ENCODE measurements around the gene FOXO4. TPM values are rescaled to one million over a fixed set of nuclear protein-coding genes. Genes with fewer than 3 reads are reported as not detected.
"Not testable (repeated sequence)": the region's sequence is repeated elsewhere in the genome, so short reads cannot be mapped to it uniquely, and the experiment has no call there.

The FOXO4 gene, protein sequence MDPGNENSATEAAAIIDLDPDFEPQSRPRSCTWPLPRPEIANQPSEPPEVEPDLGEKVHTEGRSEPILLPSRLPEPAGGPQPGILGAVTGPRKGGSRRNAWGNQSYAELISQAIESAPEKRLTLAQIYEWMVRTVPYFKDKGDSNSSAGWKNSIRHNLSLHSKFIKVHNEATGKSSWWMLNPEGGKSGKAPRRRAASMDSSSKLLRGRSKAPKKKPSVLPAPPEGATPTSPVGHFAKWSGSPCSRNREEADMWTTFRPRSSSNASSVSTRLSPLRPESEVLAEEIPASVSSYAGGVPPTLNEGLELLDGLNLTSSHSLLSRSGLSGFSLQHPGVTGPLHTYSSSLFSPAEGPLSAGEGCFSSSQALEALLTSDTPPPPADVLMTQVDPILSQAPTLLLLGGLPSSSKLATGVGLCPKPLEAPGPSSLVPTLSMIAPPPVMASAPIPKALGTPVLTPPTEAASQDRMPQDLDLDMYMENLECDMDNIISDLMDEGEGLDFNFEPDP
- polyA plus RNA-seq (2013), result 39.3 and 43.9 TPM in 2 replicates

DNA sequence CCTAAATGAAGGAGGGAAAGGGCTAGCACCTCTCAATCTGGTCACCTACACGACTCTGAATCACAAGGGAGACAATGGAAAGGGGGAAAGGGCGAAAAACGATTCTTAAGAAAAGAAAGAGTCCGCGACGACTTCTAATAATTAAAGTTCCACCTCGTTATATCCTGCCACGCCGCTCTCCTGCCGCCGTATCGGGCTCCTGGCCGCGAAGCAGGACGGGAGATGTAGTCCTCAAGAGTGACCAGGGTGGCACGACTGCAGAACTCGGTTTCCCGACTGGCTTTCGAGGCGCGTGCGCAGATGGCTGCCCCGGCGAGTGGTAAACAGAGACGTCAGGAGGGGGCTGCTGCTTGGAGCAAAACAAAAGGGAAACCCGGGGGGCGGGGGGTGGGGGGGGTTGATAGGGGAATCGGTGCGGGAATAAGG, at the start of gene FOXO4:
TSS of gene FOXO4 (plus strand) at position 297 of the 426 bp plus-strand sequence. CDS start 678 bp downstream, outside the sequence.
- Histone ChIP-seq H3K79me2 (ENCODE audit: control insufficient read depth, insufficient read depth, low read length, poor library complexity) (no peaks in the 10 kb centered on the region), H3K4me3 (ENCODE audit: low read depth, low read length) (peak within 1 kb of the TSS; percentile 68), H3K9ac (ENCODE audit: low read length) (peak within 1 kb of the TSS; percentile 43), H2AK5ac (ENCODE audit: low read length) (no peak within 1 kb of the TSS), H4K91ac (ENCODE audit: low read depth, low read length) (peak within 1 kb of the TSS; percentile 52), H2AFZ (ENCODE audit: insufficient read depth, low read length, poor library complexity) (peak within 1 kb of the TSS; percentile 63), H3K4ac (ENCODE audit: low read depth, low read length) (peak within 1 kb of the TSS; percentile 80), H3K27me3 (ENCODE audit: insufficient read depth, low read length) (no peaks in the 10 kb centered on the region), H3K9me3 (ENCODE audit: insufficient read depth, low read depth, low read length) (no peaks in the 10 kb centered on the region), H3K79me1 (ENCODE audit: low read length) (peaks cover 6% of the 10 kb centered on the region), H3K18ac (ENCODE audit: low read length) (peak within 1 kb of the TSS; percentile 35), H3K14ac (ENCODE audit: low read length) (peak within 1 kb of the TSS; percentile 29), H4K8ac (ENCODE audit: low read depth, low read length) (peak within 1 kb of the TSS; percentile 43), H2BK5ac (ENCODE audit: low read depth, low read length, poor library complexity) (no peak within 1 kb of the TSS), H2BK120ac (ENCODE audit: insufficient read depth, low read length, poor library complexity) (peak within 1 kb of the TSS; percentile 27), H3K27ac (ENCODE audit: low read depth, low read length) (no peak within 1 kb of the TSS), H3K4me1 (ENCODE audit: control insufficient read depth in 1 of 2, insufficient read depth in 2 of 2, low read length in 2 of 2) (peaks cover 0 to 3% of the 10 kb centered on the region in 2 experiments), H3K4me2 (ENCODE audit: low read length) (peak within 1 kb of the TSS; percentile 90), H4K12ac (ENCODE audit: low read depth, low read length) (no peak within 1 kb of the TSS), H3K23ac (ENCODE audit: low read length) (no peak within 1 kb of the TSS), H2BK12ac (ENCODE audit: low read length) (no peak within 1 kb of the TSS), H3K36me3 (ENCODE audit: control insufficient read depth in 1 of 2, insufficient read depth in 2 of 2, low read length in 2 of 2) (peaks cover 0 to under 1% of the 10 kb centered on the region in 2 experiments)
- no CpG with 5 or more reads among the region's 29 CpGs for WGBS (ENCODE audit: extremely low coverage, insufficient coverage, insufficient read length)
- DNase-seq, result peak; percentile 76 to 80

DNA sequence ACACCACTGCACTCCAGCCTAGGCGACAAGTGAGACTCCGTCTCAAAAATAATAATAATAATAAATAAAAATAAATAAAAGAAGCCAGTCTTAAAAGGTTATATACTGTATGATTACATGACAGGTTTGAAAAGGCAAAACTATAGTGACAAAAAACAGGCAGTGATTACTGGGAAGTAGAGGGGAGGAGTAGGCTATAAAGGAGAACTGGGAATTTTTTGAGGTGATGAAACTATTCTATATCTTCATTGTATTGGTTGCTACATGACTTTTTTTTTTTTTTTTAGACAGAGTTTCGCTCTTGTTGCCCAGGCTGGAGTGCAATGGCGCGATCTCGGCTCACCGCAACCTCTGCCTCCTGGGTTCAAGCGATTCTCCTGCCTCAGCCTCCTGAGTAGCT, 47.8 kb upstream of the FOXO4 start:
- not testable (repeated sequence) for DNase-seq; H4K12ac ChIP-seq (ENCODE audit: low read depth, low read length); H3K4me2 ChIP-seq (ENCODE audit: low read length); H2BK12ac ChIP-seq (ENCODE audit: low read length); H3K9me3 ChIP-seq (ENCODE audit: insufficient read depth, low read depth, low read length); H3K4me1 ChIP-seq (ENCODE audit: control insufficient read depth in 1 of 2, insufficient read depth in 2 of 2, low read length in 2 of 2); H2AK5ac ChIP-seq (ENCODE audit: low read length); H3K4ac ChIP-seq (ENCODE audit: low read depth, low read length); H3K36me3 ChIP-seq (ENCODE audit: control insufficient read depth in 1 of 2, insufficient read depth in 2 of 2, low read length in 2 of 2); H2AFZ ChIP-seq (ENCODE audit: insufficient read depth, low read length, poor library complexity); H3K23ac ChIP-seq (ENCODE audit: low read length); H4K91ac ChIP-seq (ENCODE audit: low read depth, low read length); H2BK120ac ChIP-seq (ENCODE audit: insufficient read depth, low read length, poor library complexity); H2BK5ac ChIP-seq (ENCODE audit: low read depth, low read length, poor library complexity); H3K9ac ChIP-seq (ENCODE audit: low read length); H3K4me3 ChIP-seq (ENCODE audit: low read depth, low read length); H3K14ac ChIP-seq (ENCODE audit: low read length); H3K27me3 ChIP-seq (ENCODE audit: insufficient read depth, low read length); H4K8ac ChIP-seq (ENCODE audit: low read depth, low read length); H3K79me2 ChIP-seq (ENCODE audit: control insufficient read depth, insufficient read depth, low read length, poor library complexity); H3K27ac ChIP-seq (ENCODE audit: low read depth, low read length); H3K79me1 ChIP-seq (ENCODE audit: low read length); H3K18ac ChIP-seq (ENCODE audit: low read length)
- WGBS (ENCODE audit: extremely low coverage, insufficient coverage, insufficient read length), result no CpG with 5 or more reads among the region's 8 CpGs

DNA sequence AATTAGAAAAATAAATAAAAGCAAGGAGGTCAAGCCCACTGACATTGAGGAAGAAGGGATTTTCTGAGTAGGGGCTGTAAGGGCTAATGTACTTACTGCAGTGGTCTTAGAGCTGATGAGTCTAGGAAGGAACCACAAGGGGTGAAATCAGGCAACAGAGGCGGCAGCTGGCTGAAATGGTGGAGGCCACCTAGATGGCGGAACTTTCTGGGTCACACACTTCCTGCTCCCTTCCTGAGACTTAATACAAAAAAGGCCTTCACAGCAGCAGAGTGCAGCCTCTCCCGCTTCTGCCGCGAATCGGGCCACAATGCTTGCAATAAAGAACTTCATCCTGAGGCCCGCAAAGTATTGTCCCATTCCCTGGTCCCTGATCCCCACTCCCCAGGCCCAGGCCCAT, 42.9 kb upstream of the FOXO4 start:
- no peak overlapping the region for H2BK12ac ChIP-seq (ENCODE audit: low read length)
- DNase-seq, result no peak

DNA sequence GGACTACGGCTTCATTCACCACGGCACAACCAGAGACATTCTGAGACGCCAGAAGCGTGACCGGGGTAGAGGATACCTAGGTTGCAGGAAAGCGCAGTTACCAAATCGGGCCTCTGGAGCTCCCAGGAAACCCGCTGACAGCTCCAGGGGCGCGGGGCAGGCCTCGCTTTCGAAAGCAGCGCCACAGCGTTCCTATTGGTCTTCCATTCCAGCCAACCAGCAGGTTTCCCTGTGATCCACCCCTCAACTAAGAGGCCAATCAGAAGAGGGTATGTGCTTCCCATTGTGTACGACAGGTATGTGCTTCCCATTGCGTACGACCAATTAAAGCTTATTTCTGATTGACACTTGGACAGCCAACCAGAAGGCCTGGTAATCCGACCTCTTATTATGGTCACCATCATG, 42.4 kb upstream of the FOXO4 start:
- H4K8ac ChIP-seq (ENCODE audit: low read depth, low read length), result no peak overlapping the region
- no peak overlapping the region for H3K9ac ChIP-seq (ENCODE audit: low read length)
- H3K9me3 ChIP-seq (ENCODE audit: insufficient read depth, low read depth, low read length), result no peaks in the 10 kb centered on the region
- no peak overlapping the region for H4K12ac ChIP-seq (ENCODE audit: low read depth, low read length)
- no peak overlapping the region for H4K91ac ChIP-seq (ENCODE audit: low read depth, low read length)
- no peaks in the 10 kb centered on the region for H3K79me2 ChIP-seq (ENCODE audit: control insufficient read depth, insufficient read depth, low read length, poor library complexity)
- H3K18ac ChIP-seq (ENCODE audit: low read length), result no peak overlapping the region
- H3K27ac ChIP-seq (ENCODE audit: low read depth, low read length), result no peak overlapping the region
- no peak overlapping the region for H3K4ac ChIP-seq (ENCODE audit: low read depth, low read length)
- H2BK120ac ChIP-seq (ENCODE audit: insufficient read depth, low read length, poor library complexity), result no peak overlapping the region
- no peaks in the 10 kb centered on the region for H3K4me1 ChIP-seq (ENCODE audit: control insufficient read depth in 1 of 2, insufficient read depth in 2 of 2, low read length in 2 of 2)
- peak overlapping the region; percentile 69 for H3K4me2 ChIP-seq (ENCODE audit: low read length)
- no peak overlapping the region for H2BK5ac ChIP-seq (ENCODE audit: low read depth, low read length, poor library complexity)
- no peak overlapping the region for H2AK5ac ChIP-seq (ENCODE audit: low read length)
- no peaks in the 10 kb centered on the region for H3K27me3 ChIP-seq (ENCODE audit: insufficient read depth, low read length)
- H3K79me1 ChIP-seq (ENCODE audit: low read length), result no peaks in the 10 kb centered on the region
- H3K36me3 ChIP-seq (ENCODE audit: control insufficient read depth in 1 of 2, insufficient read depth in 2 of 2, low read length in 2 of 2), result no peaks in the 10 kb centered on the region
- H3K4me3 ChIP-seq (ENCODE audit: low read depth, low read length), result peak overlapping the region; percentile 55
- H2AFZ ChIP-seq (ENCODE audit: insufficient read depth, low read length, poor library complexity), result no peak overlapping the region
- H2BK12ac ChIP-seq (ENCODE audit: low read length), result no peak overlapping the region
- no peak overlapping the region for H3K23ac ChIP-seq (ENCODE audit: low read length)
- H3K14ac ChIP-seq (ENCODE audit: low read length), result no peak overlapping the region
- WGBS (ENCODE audit: extremely low coverage, insufficient coverage, insufficient read length), result no CpG with 5 or more reads among the region's 18 CpGs
- DNase-seq, result no peak

More for the DNA sequence above, 42.9 kb upstream of the FOXO4 start:
- Histone ChIP-seq H3K14ac (ENCODE audit: low read length) (no peak overlapping the region), H4K12ac (ENCODE audit: low read depth, low read length) (peak overlapping the region; percentile 72), H2BK5ac (ENCODE audit: low read depth, low read length, poor library complexity) (no peak overlapping the region), H3K4ac (ENCODE audit: low read depth, low read length) (no peak overlapping the region), H2BK120ac (ENCODE audit: insufficient read depth, low read length, poor library complexity) (no peak overlapping the region), H2AFZ (ENCODE audit: insufficient read depth, low read length, poor library complexity) (no peak overlapping the region), H4K8ac (ENCODE audit: low read depth, low read length) (no peak overlapping the region), H3K4me2 (ENCODE audit: low read length) (peak overlapping the region; percentile 69), H3K23ac (ENCODE audit: low read length) (no peak overlapping the region), H3K27me3 (ENCODE audit: insufficient read depth, low read length) (no peaks in the 10 kb centered on the region), H3K4me3 (ENCODE audit: low read depth, low read length) (peak overlapping the region; percentile 55), H3K9ac (ENCODE audit: low read length) (no peak overlapping the region), H2AK5ac (ENCODE audit: low read length) (no peak overlapping the region), H3K36me3 (ENCODE audit: control insufficient read depth in 1 of 2, insufficient read depth in 2 of 2, low read length in 2 of 2) (no peaks in the 10 kb centered on the region), H3K79me2 (ENCODE audit: control insufficient read depth, insufficient read depth, low read length, poor library complexity) (no peaks in the 10 kb centered on the region), H3K4me1 (ENCODE audit: control insufficient read depth in 1 of 2, insufficient read depth in 2 of 2, low read length in 2 of 2) (no peaks in the 10 kb centered on the region), H4K91ac (ENCODE audit: low read depth, low read length) (no peak overlapping the region), H3K9me3 (ENCODE audit: insufficient read depth, low read depth, low read length) (no peaks in the 10 kb centered on the region), H3K18ac (ENCODE audit: low read length) (no peak overlapping the region), H3K27ac (ENCODE audit: low read depth, low read length) (no peak overlapping the region), H3K79me1 (ENCODE audit: low read length) (no peaks in the 10 kb centered on the region)
- no CpG with 5 or more reads among the region's 7 CpGs for whole genome bisulfite sequencing (ENCODE audit: extremely low coverage, insufficient coverage, insufficient read length)
